Loucy (cell line): ENCODE measurements around the gene PHETA2.
A peak's percentile ranks its signal among the peaks of the same experiment; 100 is the strongest.

Experiments used
- H2AFZ ChIP-seq: fragments of 200-600 bp; sonication (generic); 2 replicates; pipeline ENCODE4 v1.6.0; 2016; ENCODE audit warnings: antibody characterized with exemption, mild to moderate bottlenecking, low read length, moderate library complexity
- H3F3A ChIP-seq: fragments of 200-600 bp; 2 replicates; pipeline ENCODE4 v1.6.0; 2016; ENCODE audit warnings: antibody characterized with exemption, low read depth, mild to moderate bottlenecking
- H3K27me3 ChIP-seq: fragments of 200-600 bp; sonication (generic); 2 replicates; pipeline ENCODE4 v1.6.1; 2014; ENCODE audit warnings: low read length, mild to moderate bottlenecking; ENCODE audit not compliant: insufficient read depth, poor library complexity, severe bottlenecking
- H3K36me3 ChIP-seq: fragments of 200-600 bp; sonication (generic); 2 replicates; pipeline ENCODE4 v1.6.1; 2016; ENCODE audit warnings: low read length; ENCODE audit not compliant: insufficient read depth
- H3K4me1 ChIP-seq: fragments of 200-600 bp; sonication (generic); 2 replicates; pipeline ENCODE4 v1.5.1; 2014; ENCODE audit warnings: low read length, mild to moderate bottlenecking; ENCODE audit not compliant: insufficient read depth, poor library complexity, severe bottlenecking
- H3K4me2 ChIP-seq: fragments of 200-600 bp; sonication (generic); 2 replicates; pipeline ENCODE4 v1.6.0; 2014; ENCODE audit warnings: antibody characterized with exemption, low read length, low read depth, mild to moderate bottlenecking; ENCODE audit not compliant: poor library complexity, severe bottlenecking
- H3K4me3 ChIP-seq: fragments of 200-600 bp; sonication (generic); 2 replicates; pipeline ENCODE4 v1.5.1; 2014; ENCODE audit warnings: low read length, mild to moderate bottlenecking, mixed read lengths; ENCODE audit not compliant: poor library complexity, severe bottlenecking
- H3K79me2 ChIP-seq: fragments of 200-600 bp; sonication (generic); 2 replicates; pipeline ENCODE4 v1.6.1; 2014; ENCODE audit warnings: low read length; ENCODE audit not compliant: insufficient read depth
- H3K9ac ChIP-seq: fragments of 200-600 bp; sonication (generic); 2 replicates; pipeline ENCODE4 v1.6.0; 2014; ENCODE audit warnings: mild to moderate bottlenecking, low read depth, low read length, moderate library complexity; ENCODE audit not compliant: poor library complexity, severe bottlenecking
- H3K9me2 ChIP-seq: fragments of 200-600 bp; sonication (generic); replicated peaks from 2 replicates; pipeline ENCODE4 v1.6.1; 2016; ENCODE audit warnings: low read depth, low read length, mixed read lengths
- H3K9me3 ChIP-seq: fragments of 200-600 bp; sonication (generic); 2 replicates; pipeline ENCODE4 v1.6.1; 2014; ENCODE audit warnings: mild to moderate bottlenecking, antibody characterized with exemption, low read length, low read depth; ENCODE audit not compliant: insufficient read depth
- H4K20me1 ChIP-seq: fragments of 200-600 bp; sonication (generic); 2 replicates; pipeline ENCODE4 v1.6.0; 2014; ENCODE audit warnings: antibody characterized with exemption, low read length, mild to moderate bottlenecking; ENCODE audit not compliant: insufficient read depth, poor library complexity, severe bottlenecking
- EZH2phosphoT487 ChIP-seq: fragments of 200-600 bp; IDR thresholded peaks from 2 replicates; pipeline ENCODE4 v1.6.1; 2018; ENCODE audit warnings: antibody characterized with exemption, mild to moderate bottlenecking, moderate library complexity, borderline replicate concordance
- TF ChIP-seq, protein P1 (sequence below): fragments of 200-600 bp; sonication (generic); conservative IDR thresholded peaks from 2 replicates; pipeline ENCODE4 v1.5.1; 2014; ENCODE audit warnings: mild to moderate bottlenecking, antibody characterized with exemption, low read length

PHETA2 gene

DNA sequence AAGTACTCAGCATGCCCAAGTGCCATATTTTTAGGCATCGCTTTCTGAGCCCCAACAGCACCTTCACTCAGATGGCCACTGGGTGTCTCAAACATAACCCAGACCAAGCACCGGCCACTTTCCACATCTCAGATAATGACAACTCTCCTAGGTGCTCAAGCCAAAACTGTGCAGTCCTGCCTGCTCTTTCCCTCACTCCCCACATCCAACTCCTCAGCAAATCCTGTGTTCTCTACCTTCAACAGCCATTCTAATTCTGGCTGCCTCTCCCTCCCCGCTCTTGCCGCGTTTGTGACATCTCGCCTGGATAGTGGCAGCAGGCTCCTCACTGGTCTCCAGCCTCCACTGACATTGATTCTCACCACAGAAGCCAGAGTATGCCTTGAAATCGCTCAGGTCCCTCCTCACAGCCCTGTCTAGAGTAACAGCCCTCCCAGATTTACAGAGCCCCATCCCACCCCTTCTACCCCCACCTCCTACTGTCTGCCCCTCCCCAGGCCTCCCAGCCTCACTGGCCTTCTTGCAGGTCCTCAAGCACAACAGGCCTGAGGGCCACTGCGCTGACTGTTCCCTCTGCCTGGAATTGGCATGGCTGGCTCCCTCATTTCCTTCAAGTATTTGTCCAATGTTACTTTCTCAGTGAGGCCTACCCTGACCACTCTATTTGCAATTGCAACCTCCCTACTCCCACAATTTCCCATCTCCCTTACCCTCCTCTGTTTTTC, 1.3 kb upstream of the PHETA2 start:
- Histone ChIP-seq H3K36me3 (no peaks in the 10 kb centered on the region), H3K27me3 (no peaks in the 10 kb centered on the region), H3K4me2 (no peak overlapping the region), H2AFZ (no peak overlapping the region), H4K20me1 (no peaks in the 10 kb centered on the region), H3K9me2 (no peaks in the 10 kb centered on the region), H3K9ac (no peak overlapping the region), H3K9me3 (no peaks in the 10 kb centered on the region), H3F3A (no peaks in the 10 kb centered on the region), H3K79me2 (peaks cover 7% of the 10 kb centered on the region; the same call in 1 of the 2 replicates), H3K4me1 (peaks cover 8% of the 10 kb centered on the region), H3K4me3 (no peak overlapping the region)
- TF ChIP-seq EZH2phosphoT487 = no peak
- TF ChIP-seq, protein P1, sequence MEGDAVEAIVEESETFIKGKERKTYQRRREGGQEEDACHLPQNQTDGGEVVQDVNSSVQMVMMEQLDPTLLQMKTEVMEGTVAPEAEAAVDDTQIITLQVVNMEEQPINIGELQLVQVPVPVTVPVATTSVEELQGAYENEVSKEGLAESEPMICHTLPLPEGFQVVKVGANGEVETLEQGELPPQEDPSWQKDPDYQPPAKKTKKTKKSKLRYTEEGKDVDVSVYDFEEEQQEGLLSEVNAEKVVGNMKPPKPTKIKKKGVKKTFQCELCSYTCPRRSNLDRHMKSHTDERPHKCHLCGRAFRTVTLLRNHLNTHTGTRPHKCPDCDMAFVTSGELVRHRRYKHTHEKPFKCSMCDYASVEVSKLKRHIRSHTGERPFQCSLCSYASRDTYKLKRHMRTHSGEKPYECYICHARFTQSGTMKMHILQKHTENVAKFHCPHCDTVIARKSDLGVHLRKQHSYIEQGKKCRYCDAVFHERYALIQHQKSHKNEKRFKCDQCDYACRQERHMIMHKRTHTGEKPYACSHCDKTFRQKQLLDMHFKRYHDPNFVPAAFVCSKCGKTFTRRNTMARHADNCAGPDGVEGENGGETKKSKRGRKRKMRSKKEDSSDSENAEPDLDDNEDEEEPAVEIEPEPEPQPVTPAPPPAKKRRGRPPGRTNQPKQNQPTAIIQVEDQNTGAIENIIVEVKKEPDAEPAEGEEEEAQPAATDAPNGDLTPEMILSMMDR = peak; percentile 27; the same call in 1 of the 2 replicates

DNA sequence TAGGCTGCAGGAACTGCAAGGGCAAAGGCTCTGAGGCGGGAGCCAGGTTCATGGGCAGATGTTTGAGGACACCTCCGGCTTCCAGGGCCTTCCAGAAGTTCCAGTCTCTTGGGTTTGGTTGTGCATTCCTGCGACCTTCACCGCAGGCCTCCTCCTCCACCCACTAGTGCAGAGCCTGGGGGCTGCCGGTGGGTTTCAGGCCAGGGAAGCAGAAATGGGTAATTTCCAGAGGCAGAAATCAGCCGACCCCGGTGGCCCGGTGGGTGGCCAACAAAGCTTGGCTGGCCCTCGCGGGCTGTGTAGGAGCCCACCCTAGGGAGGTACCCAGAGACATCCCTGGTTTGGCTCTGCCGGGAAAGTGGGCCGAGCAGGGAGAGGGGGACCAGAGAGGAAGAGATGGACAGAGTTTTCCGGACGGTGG, 417 bp upstream of the PHETA2 start:
- no peaks in the 10 kb centered on the region for H3K27me3 ChIP-seq
- H3K4me1 ChIP-seq = peaks cover 12% of the 10 kb centered on the region
- peaks cover 7% of the 10 kb centered on the region; the same call in 1 of the 2 replicates for H3K79me2 ChIP-seq
- H2AFZ ChIP-seq = no peak overlapping the region
- no peak overlapping the region for H3K9ac ChIP-seq
- no peak overlapping the region for H3K4me2 ChIP-seq
- H3K36me3 ChIP-seq = no peaks in the 10 kb centered on the region
- H3F3A ChIP-seq = no peaks in the 10 kb centered on the region
- H3K9me2 ChIP-seq = no peaks in the 10 kb centered on the region
- H3K9me3 ChIP-seq = no peaks in the 10 kb centered on the region
- no peaks in the 10 kb centered on the region for H4K20me1 ChIP-seq
- TF ChIP-seq EZH2phosphoT487 = no peak
- TF ChIP-seq, protein P1 = no peak
- no peak overlapping the region for H3K4me3 ChIP-seq

DNA sequence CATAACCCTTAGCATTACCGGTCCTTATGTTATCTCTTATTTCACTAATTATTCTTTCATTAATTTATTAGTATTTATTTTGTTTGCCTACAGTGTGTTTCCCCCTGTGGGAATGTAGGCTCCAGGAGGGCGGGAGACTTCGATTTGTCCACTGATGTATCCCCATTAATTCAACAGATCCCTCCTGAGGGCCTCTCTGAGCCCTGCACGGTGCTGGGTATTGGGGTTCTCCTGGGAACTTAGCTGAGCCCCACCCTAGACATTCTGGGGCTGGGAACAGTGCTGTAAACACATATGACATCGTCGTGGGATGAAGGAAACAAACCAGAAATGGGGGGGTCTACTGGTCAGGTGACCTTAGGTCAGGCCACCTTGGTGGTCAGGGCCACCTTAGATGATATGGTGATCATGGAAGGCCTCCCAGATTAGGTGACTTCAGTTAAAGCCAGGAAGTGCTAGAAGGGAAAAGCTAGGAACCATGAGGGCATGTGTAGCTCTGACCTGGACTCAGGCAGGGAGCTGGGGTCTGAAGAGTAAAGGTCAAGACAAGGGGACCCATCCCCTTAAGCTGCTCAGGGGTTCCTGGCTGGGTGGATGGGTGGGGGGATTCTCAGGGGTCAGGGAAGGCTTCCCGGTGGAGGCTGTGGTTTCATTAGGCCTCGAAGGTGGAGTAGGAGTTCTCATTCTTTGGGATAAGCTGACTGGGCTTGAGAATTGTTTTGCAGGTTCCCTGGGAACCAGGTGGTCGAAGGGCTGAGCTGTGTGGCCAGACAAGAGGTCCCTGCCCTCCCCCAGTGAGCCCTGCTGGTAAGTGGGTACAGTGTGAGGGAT, 1.0 kb downstream of the PHETA2 start:
- no peaks in the 10 kb centered on the region for H3F3A ChIP-seq
- peaks cover 12% of the 10 kb centered on the region for H3K4me1 ChIP-seq
- H2AFZ ChIP-seq = no peak overlapping the region
- no peaks in the 10 kb centered on the region for H3K36me3 ChIP-seq
- H4K20me1 ChIP-seq = no peaks in the 10 kb centered on the region
- H3K79me2 ChIP-seq = peaks cover 3% of the 10 kb centered on the region
- TF ChIP-seq, protein P1 = no peak
- no peaks in the 10 kb centered on the region for H3K27me3 ChIP-seq
- H3K4me3 ChIP-seq = no peak overlapping the region
- no peak overlapping the region for H3K9ac ChIP-seq
- no peak overlapping the region for H3K4me2 ChIP-seq
- no peaks in the 10 kb centered on the region for H3K9me3 ChIP-seq
- H3K9me2 ChIP-seq = no peaks in the 10 kb centered on the region
